LNCaP clone FGC (cell line): ENCODE data around the gene MS4A15.

Source experiments
- DNase-seq: peaks from one replicate; pipeline ENCODE4 v3.0.0-alpha.2; 2011; ENCODE audit warnings: low read depth
- H3K4me3 ChIP-seq: 2 replicates; pipeline ENCODE4 v1.5.1; 2011; ENCODE audit warnings: mild to moderate bottlenecking, low read depth, low read length, control low read depth
- CTCF ChIP-seq: IDR thresholded peaks from 2 replicates; pipeline ENCODE4 v1.5.1; 2012; ENCODE audit warnings: mild to moderate bottlenecking; ENCODE audit not compliant: control insufficient read depth, insufficient read depth; ENCODE audit errors: extremely low read depth

MS4A15 gene

DNA sequence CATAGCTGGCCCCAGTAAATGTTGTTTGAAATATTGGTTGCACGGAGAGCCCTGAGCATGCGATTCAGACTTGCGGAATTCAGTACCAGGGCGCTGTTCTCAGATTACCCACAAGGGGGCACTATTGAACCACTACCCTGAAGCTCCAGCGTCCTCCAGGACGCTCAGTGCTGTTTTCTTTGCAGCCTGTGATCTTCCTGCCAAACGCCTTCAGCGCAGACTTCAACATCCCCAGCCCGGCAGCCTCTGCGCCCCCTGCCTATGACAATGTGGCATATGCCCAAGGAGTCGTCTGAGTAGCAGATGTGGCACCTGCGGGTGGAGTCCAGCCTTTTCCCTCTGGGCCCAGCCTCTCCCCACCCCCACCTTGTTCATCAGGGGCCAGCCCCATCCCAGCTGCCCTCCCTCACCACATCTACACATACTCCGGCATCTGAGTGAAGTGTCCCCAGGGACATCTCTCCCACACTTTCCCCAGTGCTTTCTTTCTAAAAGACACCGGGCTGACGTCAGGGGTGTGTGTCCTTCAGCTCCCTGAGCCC lies 18.8 kb downstream of the MS4A15 start:
- TF ChIP-seq CTCF = peak; percentile 79
- peak; percentile 81 for DNase-seq

DNA sequence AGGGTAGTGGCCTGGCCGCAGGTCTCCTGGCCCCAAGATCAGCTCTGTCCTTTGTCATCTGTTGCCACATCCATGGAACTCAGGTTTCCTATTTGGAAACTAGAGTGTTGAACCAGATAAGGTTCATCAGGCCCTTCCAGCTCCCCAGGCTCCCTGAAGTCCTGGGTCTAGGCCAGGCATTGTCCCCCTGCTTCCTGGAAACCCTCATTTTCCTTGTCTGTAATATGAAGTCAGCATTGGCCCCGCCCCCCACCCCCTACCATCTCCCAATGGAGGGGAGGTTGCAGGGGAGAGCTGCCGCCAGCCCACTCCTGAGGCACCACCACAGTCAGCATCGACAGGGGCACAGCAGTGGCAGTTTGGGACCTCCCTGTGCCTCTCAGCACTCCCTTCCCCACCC lies 19.5 kb downstream of the MS4A15 start:
- H3K4me3 ChIP-seq = no peak overlapping the region
- DNase-seq = no peak
- TF ChIP-seq CTCF = no peak

More for the DNA sequence above, 18.8 kb downstream of the MS4A15 start:
- no peak overlapping the region for H3K4me3 ChIP-seq

- DNase-seq = no peak
- H3K4me3 ChIP-seq = no peak overlapping the region
- TF ChIP-seq CTCF = no peak
These were observed 20.4 kb downstream of the MS4A15 start for GRCh38 chr11:60777106-60777505.

GRCh38 chr11:60777572-60777971 lies 20.9 kb downstream of the MS4A15 start:
- peak; percentile 58 for DNase-seq
- no peak for TF ChIP-seq CTCF
- H3K4me3 ChIP-seq = no peak overlapping the region

DNA sequence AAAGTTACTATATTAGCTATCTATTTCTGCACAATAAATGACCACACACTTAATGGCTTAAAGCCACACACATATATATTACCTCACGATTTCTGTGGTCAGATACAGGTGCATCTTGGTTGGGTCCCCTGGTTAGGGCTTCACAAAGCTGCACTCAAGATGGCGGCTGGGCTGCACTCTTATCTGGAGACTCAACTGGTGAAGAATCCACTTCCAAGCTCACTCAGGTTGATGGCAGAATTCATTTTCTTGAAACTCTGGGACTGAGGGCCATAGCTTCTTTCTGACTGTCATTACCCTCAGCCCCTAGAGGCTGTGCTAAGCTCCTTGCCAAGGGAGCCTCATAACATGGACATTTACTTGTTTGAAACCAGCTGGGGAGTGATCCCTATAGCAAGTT lies 23.4 kb downstream of the MS4A15 start:
- no peak for TF ChIP-seq CTCF
- no peak for DNase-seq
- no peak overlapping the region for H3K4me3 ChIP-seq

- DNase-seq = no peak
- no peak overlapping the region for H3K4me3 ChIP-seq
- TF ChIP-seq CTCF = no peak
These were observed 24.1 kb downstream of the MS4A15 start for GRCh38 chr11:60780774-60781173.

DNA sequence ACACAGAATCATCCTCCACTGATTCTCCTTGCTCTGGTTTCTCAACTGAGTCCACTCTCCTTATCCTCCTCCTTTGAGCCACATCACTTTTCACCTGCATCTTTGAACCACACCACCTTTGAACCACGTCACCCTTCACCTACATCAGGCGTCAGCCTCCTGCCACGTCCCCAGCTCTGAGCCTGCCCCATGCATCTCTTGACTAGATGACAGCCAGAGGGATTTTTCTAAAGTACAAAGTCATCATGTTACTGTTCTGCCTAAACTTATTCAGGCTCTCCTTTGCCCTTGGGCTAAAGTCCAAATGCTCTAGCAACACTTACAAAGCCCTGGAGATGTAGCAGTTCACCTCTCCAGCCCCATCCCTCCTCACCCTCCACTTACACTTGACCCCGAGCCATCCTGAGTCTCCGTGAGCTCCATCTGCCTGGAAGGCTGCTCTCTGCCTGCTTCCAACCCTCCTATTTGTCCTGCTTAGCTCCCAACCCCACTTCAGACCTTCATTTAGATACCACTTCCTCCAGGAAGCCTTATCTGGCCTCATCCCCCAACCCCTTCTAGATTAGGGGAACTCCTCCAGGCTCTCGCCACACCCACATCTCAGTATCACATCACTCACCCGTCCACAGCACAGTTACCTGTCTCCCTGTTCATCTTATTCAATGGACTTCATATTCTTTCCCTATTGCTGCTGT lies 24.8 kb downstream of the MS4A15 start:
- DNase-seq = no peak
- no peak overlapping the region for H3K4me3 ChIP-seq
- no peak for TF ChIP-seq CTCF
